H1 (cell line): ENCODE data around the gene CFAP61. TPM values are rescaled to one million over a fixed set of nuclear protein-coding genes. Genes with fewer than 3 reads are reported as not detected.

Experiments
- CTCF ChIA-PET: fragments of 300-600 bp; sonication (Branson Sonifier 250); formaldehyde crosslinking; loops from one replicate; lab custom pipeline; 2021; ENCODE audit not compliant: partially characterized antibody; lab: Charles Lee
- POLR2A ChIA-PET: fragments of 300-600 bp; sonication (Branson Sonifier 250); formaldehyde crosslinking; loops from one replicate; lab custom pipeline; 2021; ENCODE audit warnings: inconsistent platforms; ENCODE audit not compliant: partially characterized antibody; lab: Charles Lee
- DNase-seq, 2 experiments: peaks; one replicate each; pipeline versions ENCODE4 v3.0.0 to v3.0.0-alpha.2; 2010 to 2022; ENCODE audit warnings: low spot score in 2 of 2, low read depth in 1 of 2, mixed read lengths in 1 of 2
- FAIRE-seq: peaks from 2 replicates; lab custom pipeline; 2011; peaks lifted over from hg19 to GRCh38; lab: Jason Lieb, UNC
- H2AFZ ChIP-seq: 2 replicates; pipeline ENCODE4 v1.8.1; 2012; ENCODE audit warnings: low read length, inconsistent platforms
- H2AK5ac ChIP-seq: 2 replicates; pipeline ENCODE4 v1.6.1; 2013; ENCODE audit warnings: low read depth, low read length
- H2BK120ac ChIP-seq: replicated peaks from 2 replicates; pipeline ENCODE3; 2013; ENCODE audit warnings: low read depth, low read length, inconsistent platforms
- H2BK12ac ChIP-seq: 2 replicates; pipeline ENCODE4 v1.6.1; 2013; ENCODE audit warnings: low read depth, low read length
- H2BK15ac ChIP-seq: 2 replicates; pipeline ENCODE4 v1.6.1; 2013; ENCODE audit warnings: low read length
- H2BK20ac ChIP-seq: 2 replicates; pipeline ENCODE4 v1.6.1; 2013; ENCODE audit warnings: low read length
- H2BK5ac ChIP-seq: 2 replicates; pipeline ENCODE4 v1.6.1; 2013; ENCODE audit warnings: low read depth, low read length
- H3K14ac ChIP-seq: 2 replicates; pipeline ENCODE4 v1.6.1; 2013; ENCODE audit warnings: inconsistent platforms; ENCODE audit not compliant: insufficient read length
- H3K18ac ChIP-seq: 2 replicates; pipeline ENCODE4 v1.6.1; 2013; ENCODE audit warnings: low read length; ENCODE audit errors: extremely low read depth
- H3K23ac ChIP-seq: 2 replicates; pipeline ENCODE4 v1.6.1; 2013; ENCODE audit warnings: inconsistent platforms; ENCODE audit not compliant: insufficient read length
- H3K23me2 ChIP-seq: 2 replicates; pipeline ENCODE4 v1.6.1; 2013; ENCODE audit warnings: low read depth, low read length
- H3K27ac ChIP-seq: 2 replicates; pipeline ENCODE4 v1.6.1; 2011; ENCODE audit warnings: low read depth, low read length, inconsistent platforms
- H3K27me3 ChIP-seq, 4 experiments: replicated peaks in 1 of 4; 1 replicate in 1 of 4; 2 replicates in 3 of 4; pipeline versions ENCODE4 v1.6.1 to v1.8.1; 2011 to 2013; ENCODE audit warnings: low read length in 3 of 4, mild to moderate bottlenecking in 3 of 4, inconsistent platforms in 2 of 4, mixed read lengths in 2 of 4, moderate library complexity in 1 of 4; ENCODE audit not compliant: control insufficient read depth in 3 of 4, insufficient read depth in 3 of 4; ENCODE audit errors: extremely low read depth in 1 of 4
- H3K36me3 ChIP-seq, 4 experiments: 2 replicates each; pipeline versions ENCODE4 v1.6.1 to v1.8.1; 2011 to 2013; ENCODE audit warnings: mild to moderate bottlenecking in 4 of 4, low read length in 3 of 4, moderate library complexity in 2 of 4, control low read depth in 1 of 4, inconsistent platforms in 1 of 4; ENCODE audit not compliant: insufficient read depth in 4 of 4, control insufficient read depth in 2 of 4
- H3K4ac ChIP-seq: replicated peaks from 2 replicates; pipeline ENCODE3; 2013; ENCODE audit warnings: low read length, low read depth, mixed read lengths, inconsistent platforms; ENCODE audit not compliant: insufficient read length
- H3K4me1 ChIP-seq, 4 experiments: replicated peaks in 1 of 4; 1 replicate in 1 of 4; 2 replicates in 3 of 4; pipeline versions ENCODE4 v1.6.1 to v1.8.1; 2011 to 2013; ENCODE audit warnings: low read length in 3 of 4, inconsistent platforms in 2 of 4, mixed read lengths in 1 of 4; ENCODE audit not compliant: insufficient read depth in 4 of 4, control insufficient read depth in 3 of 4
- H3K4me2 ChIP-seq, 2 experiments: 2 replicates each; pipeline versions ENCODE4 v1.6.1 to v1.8.1; 2011 to 2013; ENCODE audit warnings: low read depth in 2 of 2, low read length in 2 of 2, control low read depth in 1 of 2, inconsistent platforms in 1 of 2, mild to moderate bottlenecking in 1 of 2; ENCODE audit not compliant: insufficient read depth in 1 of 2
- H3K4me3 ChIP-seq, 4 experiments: fragments of 200-600, 300-600 bp in 1 of 4; sonication (generic), shearing (Covaris generic), sonication (Bioruptor Twin) in 1 of 4; 2 replicates each; pipeline versions ENCODE4 v1.5.1 to v1.8.1; 2011 to 2016; ENCODE audit warnings: low read length in 4 of 4, low read depth in 3 of 4, control low read depth in 2 of 4, inconsistent platforms in 2 of 4, mild to moderate bottlenecking in 2 of 4, mixed read lengths in 1 of 4, moderate library complexity in 1 of 4; ENCODE audit not compliant: insufficient read depth in 2 of 4; ENCODE audit errors: extremely low read depth in 1 of 4
- H3K56ac ChIP-seq: replicated peaks from 2 replicates; pipeline ENCODE3; 2013; ENCODE audit warnings: low read depth, mild to moderate bottlenecking, mixed read lengths, low read length, inconsistent platforms; ENCODE audit not compliant: insufficient read length
- H3K79me1 ChIP-seq: 2 replicates; pipeline ENCODE4 v1.6.1; 2013; ENCODE audit warnings: low read depth, low read length, control low read depth
- H3K79me2 ChIP-seq, 2 experiments: 2 replicates each; pipeline versions ENCODE4 v1.6.1 to v1.8.1; 2012 to 2013; ENCODE audit warnings: low read length in 2 of 2, mild to moderate bottlenecking in 2 of 2, inconsistent platforms in 1 of 2; ENCODE audit not compliant: insufficient read depth in 2 of 2, control insufficient read depth in 1 of 2
- H3K9ac ChIP-seq, 4 experiments: replicated peaks in 1 of 4; 1 replicate in 1 of 4; 2 replicates in 3 of 4; pipeline versions ENCODE4 v1.6.1 to v1.8.1; 2011 to 2013; ENCODE audit warnings: low read depth in 3 of 4, low read length in 3 of 4, control low read depth in 2 of 4, mild to moderate bottlenecking in 2 of 4, moderate library complexity in 2 of 4, inconsistent platforms in 1 of 4; ENCODE audit errors: extremely low read depth in 1 of 4
- H3K9me3 ChIP-seq, 2 experiments: 2 replicates each; pipeline versions ENCODE4 v1.6.1 to v1.8.1; 2012 to 2013; ENCODE audit warnings: mild to moderate bottlenecking in 2 of 2, moderate library complexity in 2 of 2, control low read depth in 1 of 2, inconsistent platforms in 1 of 2, low read depth in 1 of 2, low read length in 1 of 2, mixed read lengths in 1 of 2; ENCODE audit not compliant: insufficient read depth in 2 of 2
- H4K20me1 ChIP-seq, 2 experiments: replicated peaks in 1 of 2; 2 replicates each; pipeline versions ENCODE3 to v1.8.1; 2011 to 2013; ENCODE audit warnings: inconsistent platforms in 2 of 2, low read length in 2 of 2, mild to moderate bottlenecking in 1 of 2; ENCODE audit not compliant: insufficient read depth in 2 of 2, control insufficient read depth in 1 of 2
- H4K5ac ChIP-seq: 2 replicates; pipeline ENCODE4 v1.6.1; 2013; ENCODE audit warnings: low read length, low read depth, mixed read lengths, inconsistent platforms; ENCODE audit not compliant: insufficient read length
- H4K8ac ChIP-seq: 2 replicates; pipeline ENCODE4 v1.8.0; 2013; ENCODE audit warnings: mild to moderate bottlenecking, moderate library complexity, low read length, inconsistent platforms; ENCODE audit not compliant: insufficient read depth; ENCODE audit errors: extremely low read depth
- H4K91ac ChIP-seq: replicated peaks from 2 replicates; pipeline ENCODE3; 2013; ENCODE audit warnings: low read length, mixed read lengths, inconsistent platforms; ENCODE audit not compliant: insufficient read length
- ATF2 ChIP-seq: IDR thresholded peaks from 2 replicates; pipeline ENCODE4 v1.6.1; 2012; ENCODE audit warnings: low read length, inconsistent platforms
- CBX8 ChIP-seq: fragments of 300-800, 300-1000 bp; sonication (generic); IDR thresholded peaks from 2 replicates; pipeline ENCODE4 v1.7.1; 2016; ENCODE audit warnings: low read depth, low read length, borderline replicate concordance
- CTBP2 ChIP-seq: IDR thresholded peaks from 2 replicates; pipeline ENCODE4 v1.7.0; 2011; ENCODE audit warnings: borderline replicate concordance, mild to moderate bottlenecking, moderate library complexity, mixed read lengths, low read length; ENCODE audit not compliant: insufficient read depth, insufficient read length
- TBP ChIP-seq: IDR thresholded peaks from 2 replicates; pipeline ENCODE4 v1.6.1; 2011; ENCODE audit warnings: low read depth, low read length, improper control_type of control experiment
- TCF12 ChIP-seq: IDR thresholded peaks from 2 replicates; pipeline ENCODE4 v1.6.1; 2011; ENCODE audit warnings: low read depth, mild to moderate bottlenecking, low read length
- WGBS, 2 experiments: shearing (Covaris generic) in 1 of 2; methylation state at CpG; one replicate each; pipeline versions ENCODE4 v1.1.6 to v1.1.7; 2013 to 2015; ENCODE audit warnings: low lambda C conversion rate in 2 of 2, mixed read lengths in 2 of 2, inconsistent platforms in 1 of 2, low coverage in 1 of 2, missing lambda C conversion rate in 1 of 2; ENCODE audit not compliant: insufficient replicate concordance in 2 of 2, insufficient coverage in 1 of 2, insufficient read length in 1 of 2; ENCODE audit errors: extremely low coverage in 1 of 2, missing lambda C conversion rate in 1 of 2; 5-methylcytosine and 5-hydroxymethylcytosine counted together
- polyA plus RNA-seq, 7 experiments: library from polyadenylated mRNA; depleted of rRNA in 3 of 7; stranded (reverse) in 5 of 7; unstranded in 2 of 7; fragments of >200 nt in 5 of 7; fragments of 200-250 nt in 2 of 7; gene quantifications; 1 replicate in 5 of 7; 2 replicates in 1 of 7; 4 replicates in 1 of 7; pipeline versions ENCODE4 v1.2.1 to v1.2.3, GENCODE V29; 2011 to 2013; ENCODE audit warnings: missing spikeins in 2 of 7, mixed read lengths in 2 of 7
- total RNA-seq: library from RNA; stranded (reverse); fragmentation: NEBNext Ultra II Directional; extraction: Animal tissue kit (Norgen Biotek cat#: 25700); gene quantifications from 2 replicates; pipeline ENCODE4 v1.2.1, GENCODE V29; 2021

The CFAP61 gene
- total and polyA plus RNA-seq, 2 of the 8 experiments (the other 6 are each of a cell fraction or from before 2014, with no cell fraction given) = 0.29 to 0.61 TPM

GRCh38 chr20:20401991-20402390, 349.7 kb downstream of the CFAP61 start:
- no peak overlapping the region for H3K27ac ChIP-seq
- no peak overlapping the region for H2BK20ac ChIP-seq
- no peaks in the 10 kb centered on the region for H3K27me3 ChIP-seq
- H4K8ac ChIP-seq = no peak overlapping the region
- no peak overlapping the region for H2BK120ac ChIP-seq
- H4K5ac ChIP-seq = no peak overlapping the region
- no peak overlapping the region for H2AFZ ChIP-seq
- H3K79me2 ChIP-seq = no peaks in the 10 kb centered on the region
- H4K91ac ChIP-seq = no peak overlapping the region
- no peak overlapping the region for H2BK12ac ChIP-seq
- H3K36me3 ChIP-seq = no peaks in the 10 kb centered on the region
- no peaks in the 10 kb centered on the region; the same call in 1 of the 2 replicates for H3K23me2 ChIP-seq
- no peak overlapping the region for H3K4me3 ChIP-seq
- DNase-seq = no peak
- 86% methylated on average over 3 of the region's 3 CpGs; no CpG with 5 or more reads in 1 of the 2 experiments for WGBS, 2 experiments
- H2AK5ac ChIP-seq = no peak overlapping the region
- no peak overlapping the region for H3K4me2 ChIP-seq
- FAIRE-seq = no peak
- no peak overlapping the region for H2BK15ac ChIP-seq
- POLR2A ChIA-PET = interaction anchor here (0.8 kb wide), 1 partner anchor 11 kb away, joined by 3 read pairs; no protein-coding TSS in a partner anchor
- H3K56ac ChIP-seq = no peak overlapping the region
- CTCF ChIA-PET = interaction anchor here (0.9 to 2.2 kb wide), 4 partner anchors 9 to 135 kb away, joined by 3 to 6 read pairs (median 4); no protein-coding TSS in a partner anchor
- H3K4ac ChIP-seq = no peak overlapping the region
- no peaks in the 10 kb centered on the region for H3K4me1 ChIP-seq
- no peaks in the 10 kb centered on the region for H3K79me1 ChIP-seq
- TF ChIP-seq CTBP2 (no peak), TBP (no peak), ATF2 (no peak), CBX8 (no peak), TCF12 (no peak)
- no peak overlapping the region for H3K14ac ChIP-seq
- H4K20me1 ChIP-seq = no peaks in the 10 kb centered on the region
- H3K9ac ChIP-seq = no peak overlapping the region
- no peak overlapping the region for H2BK5ac ChIP-seq
- H3K18ac ChIP-seq = no peak overlapping the region
- H3K9me3 ChIP-seq = no peaks in the 10 kb centered on the region
- H3K23ac ChIP-seq = no peak overlapping the region
